Stimulated activated CD4-positive, alpha-beta T cell treated with anti-CD3 and anti-CD28 coated beads, Interleukin-15, amount 100 ng/mL, for 1 hour (primary cell): Measurements from ENCODE around the gene HOXA5.

Source experiments
- DNase-seq, 2 donors: peaks; one replicate each; pipeline ENCODE4 v3.0.0-alpha.2; 2020; ENCODE audit warnings: low read depth in 1 of 2, low spot score in 1 of 2

HOXA5 gene

GRCh38 chr7:27182861-27183681, 39.6 kb upstream of the HOXA5 start:
- DNase-seq = no peak

GRCh38 chr7:27182285-27182841, 38.9 kb upstream of the HOXA5 start:
- peak in 1 of 2 donors; percentile 1 for DNase-seq

DNA sequence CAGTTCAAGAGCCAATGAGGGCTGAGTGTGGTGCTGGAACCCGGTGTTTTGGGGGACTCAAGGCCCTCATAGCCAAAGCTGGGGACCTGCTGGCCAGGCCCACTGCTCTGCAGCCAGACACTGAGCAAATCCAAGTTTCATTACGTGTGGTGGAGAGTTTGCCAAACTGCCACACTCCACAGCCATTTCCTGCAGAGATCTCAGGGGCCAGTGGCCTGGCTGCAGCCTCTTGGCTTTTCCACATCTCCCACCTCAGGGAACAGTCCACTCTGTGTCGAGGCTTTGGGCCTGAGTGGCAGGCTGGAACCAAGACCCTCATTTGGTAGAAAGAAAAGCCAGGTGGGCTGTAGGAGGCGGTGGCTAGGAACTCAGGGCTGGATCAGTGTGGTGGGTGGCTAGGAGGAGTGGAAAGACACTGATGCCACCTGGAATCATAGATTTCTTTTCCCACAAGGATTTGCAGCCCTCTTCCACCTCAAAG, 38.4 kb upstream of the HOXA5 start:
- DNase-seq = no peak

GRCh38 chr7:27180431-27181420, 37.2 kb upstream of the HOXA5 start:
- no peak for DNase-seq

- peak in 1 of 2 donors; percentile 59 for DNase-seq
Measured at GRCh38 chr7:27179503-27180430, 36.3 kb upstream of the HOXA5 start.

- no peak for DNase-seq
Measured at GRCh38 chr7:27179030-27179429, 35.5 kb upstream of the HOXA5 start.

DNA sequence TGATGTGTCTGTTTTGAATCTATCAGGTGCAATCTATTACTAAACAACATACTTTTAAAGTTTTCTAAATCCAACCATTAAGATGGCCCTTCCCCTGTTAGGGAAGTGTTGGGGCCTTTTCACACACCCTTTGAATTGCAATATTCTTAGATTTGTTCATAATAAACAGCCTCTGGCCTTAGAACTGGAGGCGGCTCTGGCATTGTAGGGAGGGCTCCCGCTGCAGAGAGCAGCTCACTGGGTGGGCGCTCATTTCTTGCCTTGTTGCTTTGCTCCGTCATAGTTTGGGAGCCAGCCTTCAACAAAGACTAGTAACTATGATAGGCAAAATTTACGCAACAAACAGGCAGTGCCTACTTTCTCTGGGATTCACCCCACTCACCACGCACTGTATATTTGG, 34.9 kb upstream of the HOXA5 start:
- DNase-seq = no peak

DNA sequence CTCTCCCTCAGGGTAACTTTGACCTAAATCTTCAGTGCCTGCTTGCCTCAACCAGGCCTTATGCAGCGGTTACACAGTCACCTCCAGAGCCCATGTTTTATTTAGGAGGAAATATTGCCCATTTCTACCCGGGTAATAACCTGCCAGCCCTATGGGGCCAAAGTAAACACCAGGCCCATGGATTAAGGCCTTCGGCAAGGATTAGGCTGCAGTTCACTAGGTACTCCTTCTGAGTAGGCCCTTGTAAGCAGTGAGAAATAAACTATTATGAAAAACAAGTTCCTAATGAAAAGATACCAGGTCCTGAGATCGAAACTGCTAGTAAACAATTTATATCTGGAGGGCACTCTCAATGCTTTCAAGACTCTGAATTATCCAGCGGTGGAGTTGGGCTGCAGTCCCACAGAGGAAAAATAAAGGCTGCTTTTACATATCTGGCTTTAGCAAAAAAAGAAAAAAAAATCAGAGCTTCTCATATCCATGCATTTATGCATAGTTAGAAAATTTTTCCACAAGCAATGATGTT, 34.4 kb upstream of the HOXA5 start:
- no peak for DNase-seq

DNA sequence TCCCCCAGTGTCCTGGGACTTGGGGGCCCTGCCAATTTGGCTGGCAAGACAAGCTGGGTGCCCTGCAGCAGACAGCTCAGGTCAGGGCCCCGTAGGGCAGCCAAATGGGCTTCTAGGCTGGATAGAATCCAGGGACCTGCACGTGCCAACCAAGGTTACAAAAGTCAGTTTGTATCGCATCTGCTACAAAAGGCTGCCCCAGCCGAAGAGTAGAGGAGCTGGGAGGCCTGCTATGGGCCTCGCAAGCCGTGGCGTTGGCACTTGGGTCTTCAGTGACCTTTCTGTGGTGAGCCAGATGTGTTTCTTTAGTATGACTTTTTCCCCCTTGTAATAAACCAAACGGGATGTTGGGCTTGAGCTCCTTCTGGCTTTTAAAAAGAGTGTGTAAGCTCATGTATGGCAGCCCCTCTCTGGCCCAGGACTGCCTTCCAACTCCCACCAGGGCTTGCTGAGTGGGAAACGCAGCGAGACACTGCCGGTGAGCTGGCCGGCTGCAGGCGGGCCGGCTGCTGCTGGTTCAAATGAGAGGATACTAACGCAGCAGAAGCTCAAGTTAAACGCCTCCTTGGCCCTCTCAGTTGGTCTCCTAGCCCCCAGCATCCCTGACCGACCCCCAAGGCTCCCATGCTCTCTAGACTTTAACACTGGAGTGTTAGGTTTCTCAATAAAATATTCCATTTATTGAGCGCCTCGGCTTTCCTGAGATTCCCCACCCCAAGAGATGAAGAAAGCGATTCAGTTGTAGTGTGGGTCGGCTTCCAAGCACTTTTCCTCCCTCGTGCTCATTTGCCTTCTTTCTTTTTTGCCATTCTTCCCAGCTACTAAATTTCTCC, 33.7 kb upstream of the HOXA5 start:
- DNase-seq = no peak

GRCh38 chr7:27176524-27176845, 33.0 kb upstream of the HOXA5 start:
- DNase-seq = no peak

DNA sequence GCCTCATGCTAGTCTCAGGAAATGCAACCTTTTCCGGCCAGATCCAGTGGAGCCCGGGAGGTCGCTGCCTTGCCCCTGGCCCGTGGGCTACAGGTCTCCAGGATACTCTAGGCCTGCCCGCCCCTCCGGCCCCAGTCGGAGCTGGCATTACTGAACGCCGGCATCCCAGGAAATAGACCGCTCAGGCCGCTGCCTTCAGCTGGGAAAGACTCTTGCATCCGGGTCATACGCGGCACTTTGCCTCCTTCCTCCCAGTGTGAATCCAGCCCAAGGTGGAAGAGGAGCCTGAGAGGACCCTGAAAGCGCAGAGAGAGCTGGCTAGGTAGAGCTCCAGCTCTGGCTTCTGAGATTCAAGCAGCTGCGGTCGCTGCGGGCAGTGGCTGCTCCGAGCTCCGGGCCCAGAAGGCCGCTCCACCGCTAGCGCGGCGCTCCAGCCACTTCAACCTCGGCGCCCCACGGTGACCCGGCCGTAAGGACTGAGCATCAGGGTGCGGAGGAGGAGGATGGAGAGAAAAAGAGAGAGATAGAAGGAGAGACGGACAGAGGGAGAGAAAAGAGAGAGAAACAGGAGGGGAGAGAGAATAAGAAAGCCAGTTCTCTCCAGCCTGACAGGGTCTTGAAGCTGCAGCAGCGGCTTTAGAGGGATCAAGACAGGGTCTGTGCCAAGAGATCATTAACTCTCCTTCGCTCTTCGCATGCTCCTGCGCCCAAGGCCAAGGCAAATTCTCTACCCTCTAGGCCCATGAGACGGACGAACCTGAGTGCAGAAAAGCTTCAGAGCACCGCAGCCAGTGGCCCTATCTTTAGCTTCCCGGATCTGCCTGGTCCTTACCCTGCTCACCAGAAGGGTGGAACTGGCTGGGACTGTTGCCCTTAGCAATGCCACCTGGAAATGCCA, 32.4 kb upstream of the HOXA5 start:
- DNase-seq = no peak

GRCh38 chr7:27174874-27175625, 31.6 kb upstream of the HOXA5 start:
- DNase-seq = no peak

DNA sequence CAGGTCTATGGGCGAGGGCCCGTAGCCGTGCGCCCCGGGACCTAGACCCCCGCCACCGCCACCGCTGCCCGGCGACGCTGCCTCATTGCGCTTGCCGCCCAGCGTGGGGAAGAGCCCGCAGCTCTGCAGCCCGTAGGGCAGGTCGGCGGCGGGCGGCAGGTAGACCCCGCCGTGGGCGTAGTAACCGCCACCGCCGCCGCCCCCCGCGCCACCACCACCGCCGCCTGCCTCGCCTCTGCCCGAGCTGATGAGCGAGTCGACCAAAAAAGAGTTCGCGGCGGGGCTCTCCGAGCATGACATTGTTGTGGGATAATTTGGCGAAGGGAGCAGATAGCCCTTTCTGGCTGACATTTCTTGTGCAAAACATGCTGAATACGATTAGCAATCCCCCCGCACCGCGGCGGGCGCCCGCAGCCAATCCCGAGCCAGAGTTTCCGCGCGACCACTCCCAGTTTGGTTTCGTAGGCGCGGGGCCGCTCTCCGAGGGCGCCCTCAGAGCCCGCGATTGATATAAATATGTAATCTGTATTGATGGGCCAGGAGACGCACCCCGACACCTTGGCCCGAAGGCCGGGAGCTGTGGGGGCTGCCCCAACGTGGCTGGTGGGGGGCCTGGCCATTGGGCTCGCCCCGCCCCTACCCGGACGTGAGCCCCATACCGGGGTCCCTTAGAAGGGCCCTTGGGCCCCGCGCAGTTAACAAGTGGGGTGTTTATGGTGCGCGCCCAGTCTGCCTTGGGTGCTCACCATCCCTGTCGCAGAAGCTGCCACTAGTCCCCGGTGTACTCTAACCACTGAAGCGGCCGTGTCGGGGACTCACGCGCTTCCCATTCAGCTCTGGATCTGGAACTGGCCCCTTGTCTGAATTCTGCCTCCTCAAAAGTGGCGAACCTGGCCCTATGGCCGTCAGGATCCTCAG, 30.7 kb upstream of the HOXA5 start, which contains the start of gene HOXA10:
Gene HOXA10 (minus strand): TSS at position 365 of the 918 bp plus-strand sequence. CDS start 14 bp downstream, at position 351.
- DNase-seq = no peak

GRCh38 chr7:27173511-27173955, 30.1 kb upstream of the HOXA5 start:
- no peak for DNase-seq

- peak in 1 of 2 donors; percentile 1 for DNase-seq
Measured at GRCh38 chr7:27172823-27173510, 29.5 kb upstream of the HOXA5 start.

DNA sequence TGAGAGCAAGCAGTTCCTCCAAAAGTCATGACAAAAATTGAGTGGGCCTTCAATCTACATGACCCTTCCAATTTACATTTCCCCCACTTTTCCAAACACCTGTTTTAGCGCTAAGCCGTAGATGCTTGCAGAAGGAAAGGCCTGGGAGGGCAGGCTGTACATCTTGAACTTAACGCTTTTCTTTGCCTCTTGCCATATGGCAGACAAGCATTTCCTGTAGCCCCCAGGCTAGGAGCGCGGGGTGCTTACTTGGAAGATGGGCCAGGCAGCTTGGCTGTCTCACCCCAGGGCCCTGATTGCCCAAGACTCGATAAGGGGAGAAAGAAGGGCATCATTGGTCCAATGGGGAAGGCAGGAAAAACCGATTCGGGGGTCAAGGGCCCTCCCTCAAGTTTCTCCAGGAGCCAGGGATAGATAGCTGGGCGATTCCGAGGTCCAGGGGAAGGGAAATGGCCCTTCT, 28.9 kb upstream of the HOXA5 start:
- DNase-seq = no peak
